DOHH2 (cell line): ENCODE results near the gene MTRR.

ENCODE experiments used
- H3F3A ChIP-seq: fragments of 200-600 bp; sonication (generic), shearing (Covaris generic); 2 replicates; pipeline ENCODE4 v1.6.0; 2016; ENCODE audit warnings: antibody characterized with exemption, mild to moderate bottlenecking; ENCODE audit not compliant: control insufficient read depth, insufficient read depth
- H3K27ac ChIP-seq: fragments of 200-600 bp; sonication (generic); 2 replicates; pipeline ENCODE4 v1.5.1; 2014; ENCODE audit warnings: low read depth, mild to moderate bottlenecking, low read length, moderate library complexity
- H3K27me3 ChIP-seq: fragments of 200-600 bp; sonication (generic); 2 replicates; pipeline ENCODE4 v1.6.1; 2014; ENCODE audit warnings: mild to moderate bottlenecking, low read length, mixed read lengths; ENCODE audit not compliant: control insufficient read depth
- H3K36me3 ChIP-seq: fragments of 200-600 bp; sonication (generic); 2 replicates; pipeline ENCODE4 v1.6.1; 2014; ENCODE audit warnings: mild to moderate bottlenecking, low read length, moderate library complexity, mixed read lengths; ENCODE audit not compliant: control insufficient read depth
- H3K4me1 ChIP-seq: fragments of 200-600 bp; sonication (generic); 2 replicates; pipeline ENCODE4 v1.6.1; 2014; ENCODE audit warnings: mild to moderate bottlenecking, low read length, mixed read lengths; ENCODE audit not compliant: control insufficient read depth
- H3K4me2 ChIP-seq: fragments of 200-600 bp; sonication (generic); 2 replicates; pipeline ENCODE4 v1.6.0; 2014; ENCODE audit warnings: mild to moderate bottlenecking, low read length, moderate library complexity
- H3K4me3 ChIP-seq: fragments of 200-600 bp; sonication (generic); 2 replicates; pipeline ENCODE4 v1.5.1; 2014; ENCODE audit warnings: mild to moderate bottlenecking, low read length, mixed read lengths
- H3K79me2 ChIP-seq: fragments of 200-600 bp; sonication (generic); 2 replicates; pipeline ENCODE4 v1.6.1; 2014; ENCODE audit warnings: mild to moderate bottlenecking, low read length, mixed read lengths; ENCODE audit not compliant: control insufficient read depth
- H3K9me2 ChIP-seq: fragments of 200-600 bp; sonication (generic); replicated peaks from 2 replicates; pipeline ENCODE4 v1.6.1; 2014; ENCODE audit warnings: mild to moderate bottlenecking, low read length, mixed read lengths; ENCODE audit not compliant: control insufficient read depth
- H3K9me3 ChIP-seq: fragments of 200-600 bp; sonication (generic); 2 replicates; pipeline ENCODE4 v1.6.1; 2014; ENCODE audit warnings: antibody characterized with exemption, low read length, mixed read lengths; ENCODE audit not compliant: control insufficient read depth, insufficient read depth
- H4K20me1 ChIP-seq: fragments of 200-600 bp; sonication (generic); 2 replicates; pipeline ENCODE4 v1.6.0; 2014; ENCODE audit warnings: low read depth, mild to moderate bottlenecking, antibody characterized with exemption, low read length, moderate library complexity; ENCODE audit not compliant: control insufficient read depth, insufficient read depth
- EZH2phosphoT487 ChIP-seq: fragments of 200-600 bp; sonication (generic); IDR thresholded peaks from 2 replicates; pipeline ENCODE4 v1.6.1; 2017; ENCODE audit warnings: borderline replicate concordance, mild to moderate bottlenecking, antibody characterized with exemption, low read length, moderate library complexity, mixed read lengths
- TF ChIP-seq, protein P1 (sequence below): fragments of 200-600 bp; sonication (generic); IDR thresholded peaks from one replicate; pipeline ENCODE4 v1.5.1; 2014; ENCODE audit warnings: antibody characterized with exemption, mild to moderate bottlenecking, low read depth, low read length; ENCODE audit not compliant: poor library complexity, severe bottlenecking

MTRR gene

DNA sequence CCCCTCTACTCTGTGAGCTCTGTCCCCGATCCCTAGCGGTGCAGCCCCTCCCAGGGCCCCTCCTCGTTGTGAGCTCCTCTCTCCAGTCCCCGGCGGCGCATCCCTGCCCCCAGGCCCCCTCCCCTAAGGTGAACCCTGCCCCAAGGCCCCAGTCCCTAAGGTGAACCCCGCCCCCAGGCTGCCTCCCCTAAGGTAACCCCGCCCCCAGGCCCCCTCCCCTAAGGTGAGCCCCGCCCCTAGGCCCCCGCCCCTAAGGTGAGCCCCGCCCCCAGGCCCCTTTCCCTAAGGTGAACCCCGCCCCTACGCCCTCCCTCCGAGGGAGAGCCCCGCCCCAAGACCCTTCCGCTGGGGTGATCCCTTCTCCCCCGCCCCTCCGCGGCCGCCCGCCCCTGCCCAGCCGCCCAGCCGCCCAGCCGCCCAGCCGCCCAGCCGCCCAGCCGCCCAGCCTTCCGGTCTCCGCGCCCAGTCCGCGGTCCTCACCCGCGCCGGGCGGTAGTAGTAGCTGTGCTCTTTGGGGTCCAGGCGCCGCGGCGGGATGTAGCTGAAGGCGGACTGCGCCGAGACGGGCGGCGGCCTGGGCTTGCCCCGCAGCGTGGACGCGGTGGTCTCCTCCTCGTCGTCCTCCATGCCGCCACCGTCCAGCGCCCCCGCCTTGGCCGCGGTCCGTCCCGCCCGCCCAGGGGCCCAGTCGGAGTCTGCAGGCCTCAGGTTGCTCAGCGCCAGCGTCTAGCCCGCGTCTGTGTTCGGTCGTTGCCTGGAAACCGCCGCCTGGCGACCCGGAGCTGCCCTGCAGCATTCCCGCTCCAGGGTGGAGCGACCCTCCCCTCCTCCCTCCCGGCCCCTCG is 18.3 kb upstream of the MTRR start, which contains the start of gene CFAP90:
Gene CFAP90, minus strand, starts transcription at position 739 of the 845 bp plus-strand sequence. Its CDS starts 112 bp downstream, at position 627.
- Histone ChIP-seq H3K9me3 (no peaks in the 10 kb centered on the region; the same call in 1 of the 2 replicates), H4K20me1 (no peaks in the 10 kb centered on the region), H3K27me3 (peaks cover 2% of the 10 kb centered on the region; the same call in 1 of the 2 replicates), H3K27ac (no peak within 1 kb of the TSS), H3K4me2 (no peak within 1 kb of the TSS), H3K79me2 (no peaks in the 10 kb centered on the region), H3K36me3 (no peaks in the 10 kb centered on the region), H3K4me1 (no peaks in the 10 kb centered on the region), H3F3A (no peaks in the 10 kb centered on the region), H3K9me2 (no peaks in the 10 kb centered on the region), H3K4me3 (no peak within 1 kb of the TSS)
- no peak for TF ChIP-seq EZH2phosphoT487
- TF ChIP-seq, protein P1, sequence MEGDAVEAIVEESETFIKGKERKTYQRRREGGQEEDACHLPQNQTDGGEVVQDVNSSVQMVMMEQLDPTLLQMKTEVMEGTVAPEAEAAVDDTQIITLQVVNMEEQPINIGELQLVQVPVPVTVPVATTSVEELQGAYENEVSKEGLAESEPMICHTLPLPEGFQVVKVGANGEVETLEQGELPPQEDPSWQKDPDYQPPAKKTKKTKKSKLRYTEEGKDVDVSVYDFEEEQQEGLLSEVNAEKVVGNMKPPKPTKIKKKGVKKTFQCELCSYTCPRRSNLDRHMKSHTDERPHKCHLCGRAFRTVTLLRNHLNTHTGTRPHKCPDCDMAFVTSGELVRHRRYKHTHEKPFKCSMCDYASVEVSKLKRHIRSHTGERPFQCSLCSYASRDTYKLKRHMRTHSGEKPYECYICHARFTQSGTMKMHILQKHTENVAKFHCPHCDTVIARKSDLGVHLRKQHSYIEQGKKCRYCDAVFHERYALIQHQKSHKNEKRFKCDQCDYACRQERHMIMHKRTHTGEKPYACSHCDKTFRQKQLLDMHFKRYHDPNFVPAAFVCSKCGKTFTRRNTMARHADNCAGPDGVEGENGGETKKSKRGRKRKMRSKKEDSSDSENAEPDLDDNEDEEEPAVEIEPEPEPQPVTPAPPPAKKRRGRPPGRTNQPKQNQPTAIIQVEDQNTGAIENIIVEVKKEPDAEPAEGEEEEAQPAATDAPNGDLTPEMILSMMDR, result no peak

DNA sequence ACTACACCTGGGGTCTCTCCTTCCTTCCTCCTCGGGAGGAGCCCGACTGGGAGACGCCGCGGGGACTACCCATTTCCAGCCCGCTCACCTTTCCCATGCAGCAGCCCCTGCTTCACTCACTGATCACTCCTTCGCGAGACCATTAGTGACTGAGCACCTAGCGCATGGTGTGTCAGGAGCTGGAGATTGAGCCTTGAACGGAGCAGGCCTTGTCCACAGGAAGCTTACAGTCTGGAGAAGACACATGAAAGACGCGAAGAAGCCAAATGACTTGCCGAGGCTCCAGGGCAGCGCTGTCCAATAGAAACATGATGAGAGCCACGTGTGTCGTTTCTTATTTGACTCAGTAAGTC is 17.7 kb upstream of the MTRR start:
- H4K20me1 ChIP-seq, result no peaks in the 10 kb centered on the region
- H3K9me3 ChIP-seq, result no peaks in the 10 kb centered on the region; the same call in 1 of the 2 replicates
- H3K36me3 ChIP-seq, result no peaks in the 10 kb centered on the region
- no peaks in the 10 kb centered on the region for H3F3A ChIP-seq
- H3K79me2 ChIP-seq, result no peaks in the 10 kb centered on the region
- TF ChIP-seq EZH2phosphoT487, result no peak
- TF ChIP-seq, protein P1, result no peak
- peaks cover 2% of the 10 kb centered on the region; the same call in 1 of the 2 replicates for H3K27me3 ChIP-seq
- no peak overlapping the region for H3K27ac ChIP-seq
- H3K4me3 ChIP-seq, result no peak overlapping the region
- no peaks in the 10 kb centered on the region for H3K9me2 ChIP-seq
- no peak overlapping the region for H3K4me2 ChIP-seq
- no peaks in the 10 kb centered on the region for H3K4me1 ChIP-seq

DNA sequence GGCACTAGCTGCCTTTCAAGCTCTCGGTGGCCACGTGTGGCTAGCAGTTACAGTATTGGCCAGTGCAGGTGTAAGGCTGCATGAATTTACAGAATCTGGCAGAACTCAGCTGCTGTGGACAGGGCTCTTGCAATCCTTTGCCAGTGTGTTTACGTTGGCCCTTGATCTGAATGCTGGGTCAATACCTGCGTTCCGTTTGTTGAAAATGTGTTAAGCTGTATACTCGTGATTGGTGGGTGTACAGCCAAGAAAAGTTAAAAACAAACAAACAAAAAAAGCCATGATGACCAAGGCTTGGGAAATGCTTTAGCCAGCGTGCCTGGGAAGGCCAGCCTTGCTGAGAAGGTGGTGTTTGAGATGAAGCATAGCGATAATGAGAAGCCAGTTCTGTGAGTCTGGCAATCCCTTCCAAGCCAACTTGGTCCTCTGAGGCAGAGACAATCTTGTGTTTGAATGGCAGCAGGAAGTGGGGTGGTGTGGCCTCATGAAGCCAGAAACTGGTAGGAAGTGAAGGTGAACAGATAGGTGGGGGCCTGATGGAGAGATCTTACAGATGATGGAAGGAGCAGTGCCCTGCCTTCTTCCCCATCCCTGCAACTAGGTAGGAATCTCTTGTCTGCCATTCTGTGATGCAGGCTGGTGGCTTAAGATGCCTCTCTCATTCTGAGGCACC is 17.2 kb upstream of the MTRR start:
- TF ChIP-seq, protein P1, result no peak
- TF ChIP-seq EZH2phosphoT487, result no peak
- H3K9me2 ChIP-seq, result no peaks in the 10 kb centered on the region
- H3K36me3 ChIP-seq, result no peaks in the 10 kb centered on the region
- peaks cover 2% of the 10 kb centered on the region; the same call in 1 of the 2 replicates for H3K27me3 ChIP-seq
- H3K79me2 ChIP-seq, result no peaks in the 10 kb centered on the region
- H3K4me2 ChIP-seq, result no peak overlapping the region
- H3K9me3 ChIP-seq, result no peaks in the 10 kb centered on the region; the same call in 1 of the 2 replicates
- no peaks in the 10 kb centered on the region for H4K20me1 ChIP-seq
- no peak overlapping the region for H3K27ac ChIP-seq
- no peaks in the 10 kb centered on the region for H3K4me1 ChIP-seq
- H3F3A ChIP-seq, result no peaks in the 10 kb centered on the region
- no peak overlapping the region for H3K4me3 ChIP-seq
